ENCODE data around the gene LIMA1.
"Not testable (repeated sequence)": the region's sequence is repeated elsewhere in the genome, so short reads cannot be mapped to it uniquely, and the experiment has no call there.

The LIMA1 gene

GRCh38 chr12:50246873-50247612 is 36.3 kb downstream of the LIMA1 start:
- no peak for DNase-seq

- no peak for DNase-seq
Measured at GRCh38 chr12:50246197-50246865, 37.0 kb downstream of the LIMA1 start.

GRCh38 chr12:50243507-50243906 is 39.8 kb downstream of the LIMA1 start:
- no peak for DNase-seq

- DNase-seq = no peak
Measured at GRCh38 chr12:50242751-50243191, 40.5 kb downstream of the LIMA1 start.

GRCh38 chr12:50241178-50241577 is 42.1 kb downstream of the LIMA1 start:
- no peak for DNase-seq

- DNase-seq = no peak
Measured at GRCh38 chr12:50240792-50241114, 42.6 kb downstream of the LIMA1 start.

GRCh38 chr12:50240096-50240791 is 43.1 kb downstream of the LIMA1 start:
- DNase-seq = no peak

- no peak for DNase-seq
Measured at GRCh38 chr12:50239355-50239891, 43.9 kb downstream of the LIMA1 start.

- DNase-seq = no peak
Measured at GRCh38 chr12:50234347-50234746, 49.0 kb downstream of the LIMA1 start.

GRCh38 chr12:50232771-50233209 is 50.5 kb downstream of the LIMA1 start:
- DNase-seq = no peak

- DNase-seq = no peak
Measured at GRCh38 chr12:50232206-50232605, 51.1 kb downstream of the LIMA1 start.

- no peak for DNase-seq
Measured at GRCh38 chr12:50231346-50231745, 52.0 kb downstream of the LIMA1 start.

- no peak for DNase-seq
Measured at GRCh38 chr12:50230217-50230616, 53.1 kb downstream of the LIMA1 start.

GRCh38 chr12:50224026-50224692 is 59.2 kb downstream of the LIMA1 start:
- peak; percentile 28 for DNase-seq

- DNase-seq = peak; percentile 92
Measured at GRCh38 chr12:50222275-50222783, 61.0 kb downstream of the LIMA1 start.

GRCh38 chr12:50221228-50222008 is 61.9 kb downstream of the LIMA1 start:
- DNase-seq = peak; percentile 93

GRCh38 chr12:50220363-50220995 is 62.8 kb downstream of the LIMA1 start:
- peak; percentile 47 for DNase-seq

GRCh38 chr12:50219544-50219943 is 63.8 kb downstream of the LIMA1 start:
- DNase-seq = no peak

- DNase-seq = not testable (repeated sequence)
Measured at GRCh38 chr12:50219001-50219400, 64.3 kb downstream of the LIMA1 start.

- DNase-seq = no peak
Measured at GRCh38 chr12:50218386-50218785, 64.9 kb downstream of the LIMA1 start.

GRCh38 chr12:50217202-50217601 is 66.1 kb downstream of the LIMA1 start:
- no peak for DNase-seq

GRCh38 chr12:50215033-50215432 is 68.3 kb downstream of the LIMA1 start:
- no peak for DNase-seq
